Measurements from ENCODE around the gene KCNF1.

KCNF1 gene

GRCh38 chr2:10880586-10881321 lies 31.0 kb upstream of the KCNF1 start:
- no peak for DNase-seq

- no peak for DNase-seq
Measured at GRCh38 chr2:10882568-10882967, 29.2 kb upstream of the KCNF1 start.

- no peak for DNase-seq
Measured at GRCh38 chr2:10883066-10883465, 28.7 kb upstream of the KCNF1 start.

- DNase-seq, result no peak
Measured at GRCh38 chr2:10883801-10884478, 27.8 kb upstream of the KCNF1 start.

GRCh38 chr2:10884574-10884975 lies 27.2 kb upstream of the KCNF1 start:
- DNase-seq, result no peak

GRCh38 chr2:10885094-10885860 lies 26.5 kb upstream of the KCNF1 start:
- no peak for DNase-seq

- no peak for DNase-seq
Measured at GRCh38 chr2:10887476-10887875, 24.3 kb upstream of the KCNF1 start.

GRCh38 chr2:10889651-10890215 lies 22.0 kb upstream of the KCNF1 start:
- DNase-seq, result no peak

GRCh38 chr2:10890706-10891270 lies 20.9 kb upstream of the KCNF1 start:
- DNase-seq, result no peak

- DNase-seq, result no peak
Measured at GRCh38 chr2:10891390-10891789, 20.3 kb upstream of the KCNF1 start.

- no peak for DNase-seq
Measured at GRCh38 chr2:10891848-10892247, 19.9 kb upstream of the KCNF1 start.

- DNase-seq, result no peak
Measured at GRCh38 chr2:10892316-10892715, 19.4 kb upstream of the KCNF1 start.

GRCh38 chr2:10892796-10893350 lies 18.9 kb upstream of the KCNF1 start:
- no peak for DNase-seq

- no peak for DNase-seq
Measured at GRCh38 chr2:10894264-10894935, 17.3 kb upstream of the KCNF1 start.

GRCh38 chr2:10895231-10895630 lies 16.5 kb upstream of the KCNF1 start:
- DNase-seq, result no peak

- DNase-seq, result no peak
Measured at GRCh38 chr2:10897956-10898355, 13.8 kb upstream of the KCNF1 start.

- no peak for DNase-seq
Measured at GRCh38 chr2:10900216-10901109, 11.3 kb upstream of the KCNF1 start.

GRCh38 chr2:10901160-10901939 lies 10.4 kb upstream of the KCNF1 start:
- no peak for DNase-seq

- no peak for DNase-seq
Measured at GRCh38 chr2:10903861-10904210, 7.9 kb upstream of the KCNF1 start.

- no peak for DNase-seq
Measured at GRCh38 chr2:10904455-10904854, 7.3 kb upstream of the KCNF1 start.
